GM23338 (cell line): ENCODE results near the gene PSMA7. TPM values are rescaled to one million over a fixed set of nuclear protein-coding genes. Genes with fewer than 3 reads are reported as not detected.

Experiments used
- ATAC-seq: fragments of 200-7000 bp; cut with Tn5 transposase; 3 replicates; pipeline ENCODE4 v1.9.1; 2020
- DNase-seq: peaks from one replicate; pipeline ENCODE4 v3.0.0-alpha.2; 2015; ENCODE audit warnings: low spot score
- H2AFZ ChIP-seq: fragments of 200-600 bp; sonication (generic); 2 replicates; pipeline ENCODE4 v1.8.0; 2016; ENCODE audit warnings: antibody characterized with exemption, mild to moderate bottlenecking, moderate library complexity
- H3F3A ChIP-seq: fragments of 200-600 bp; sonication (generic); replicated peaks from 2 replicates; pipeline ENCODE4 v1.8.0; 2017; ENCODE audit warnings: antibody characterized with exemption, mixed run types, low read depth
- H3K27ac ChIP-seq: fragments of 200-600 bp; sonication (generic); 2 replicates; pipeline ENCODE4 v1.6.1; 2016; ENCODE audit warnings: low read depth
- H3K27me3 ChIP-seq: fragments of 200-600 bp; sonication (generic); 2 replicates; pipeline ENCODE4 v1.8.0; 2016; ENCODE audit warnings: mild to moderate bottlenecking, mixed run types, moderate library complexity; ENCODE audit not compliant: insufficient read depth
- H3K36me3 ChIP-seq: fragments of 200-600 bp; sonication (generic); 2 replicates; pipeline ENCODE4 v1.8.0; 2016; ENCODE audit warnings: mild to moderate bottlenecking; ENCODE audit not compliant: insufficient read depth
- H3K4me1 ChIP-seq: fragments of 200-600 bp; sonication (generic); 2 replicates; pipeline ENCODE4 v1.8.0; 2016; ENCODE audit warnings: mild to moderate bottlenecking, moderate library complexity; ENCODE audit not compliant: insufficient read depth
- H3K4me2 ChIP-seq: fragments of 200-600 bp; sonication (generic); 2 replicates; pipeline ENCODE4 v1.7.1; 2017; ENCODE audit warnings: mixed run types
- H3K4me3 ChIP-seq: fragments of 200-600 bp; sonication (generic); 2 replicates; pipeline ENCODE4 v1.6.1; 2016; ENCODE audit warnings: mixed run types
- H3K79me2 ChIP-seq: fragments of 200-600 bp; sonication (generic); replicated peaks from 2 replicates; pipeline ENCODE4 v1.8.0; 2017; ENCODE audit warnings: mild to moderate bottlenecking; ENCODE audit not compliant: insufficient read depth
- H3K9me2 ChIP-seq: fragments of 200-600 bp; sonication (generic); 2 replicates; pipeline ENCODE4 v1.8.0; 2017; ENCODE audit not compliant: insufficient read depth
- H4K20me1 ChIP-seq: fragments of 200-600 bp; sonication (generic); replicated peaks from 2 replicates; pipeline ENCODE4 v1.8.0; 2017; ENCODE audit warnings: mild to moderate bottlenecking; ENCODE audit not compliant: insufficient read depth
- H3K27ac Mint-ChIP-seq: 2 replicates; pipeline ENCODE4 v1.8.0; 2020; ENCODE audit warnings: inconsistent platforms, mild to moderate bottlenecking, moderate library complexity, mixed read lengths
- H3K27me3 Mint-ChIP-seq: 3 replicates; pipeline ENCODE4 v1.8.0; 2022; ENCODE audit warnings: low read depth, mild to moderate bottlenecking, moderate library complexity, mixed read lengths, inconsistent platforms; ENCODE audit not compliant: insufficient read depth, poor library complexity
- H3K36me3 Mint-ChIP-seq: 3 replicates; pipeline ENCODE4 v1.8.0; 2021; ENCODE audit warnings: low read depth, mild to moderate bottlenecking, inconsistent platforms, moderate library complexity, mixed read lengths
- H3K4me1 Mint-ChIP-seq: 3 replicates; pipeline ENCODE4 v1.8.0; 2020; ENCODE audit warnings: mild to moderate bottlenecking, inconsistent platforms, mixed read lengths
- H3K4me3 Mint-ChIP-seq: 3 replicates; pipeline ENCODE4 v1.8.0; 2021; ENCODE audit warnings: moderate library complexity, mild to moderate bottlenecking, inconsistent platforms, mixed read lengths
- H3K9me3 Mint-ChIP-seq: 3 replicates; pipeline ENCODE4 v1.8.0; 2020; ENCODE audit warnings: moderate library complexity, mild to moderate bottlenecking, inconsistent platforms, mixed read lengths
- CREB1 ChIP-seq: fragments of 250-450 bp; sonication (Bioruptor Pico); IDR thresholded peaks from 2 replicates; pipeline ENCODE4 v1.5.0; 2020; ENCODE audit warnings: low read depth, mild to moderate bottlenecking, moderate library complexity
- EZH2 ChIP-seq: fragments of 200-600 bp; sonication (generic); IDR thresholded peaks from one replicate; pipeline ENCODE4 v1.8.0; 2017; ENCODE audit warnings: antibody characterized with exemption, mild to moderate bottlenecking, low read depth; ENCODE audit not compliant: unreplicated experiment
- EZH2phosphoT487 ChIP-seq: fragments of 200-600 bp; sonication (generic); IDR thresholded peaks from one replicate; pipeline ENCODE4 v1.8.1; 2018; ENCODE audit warnings: antibody characterized with exemption; ENCODE audit not compliant: unreplicated experiment
- NANOG ChIP-seq: IDR thresholded peaks from 2 replicates; pipeline ENCODE4 v1.6.1; 2016; ENCODE audit warnings: antibody characterized with exemption, borderline replicate concordance
- POLR2AphosphoS5 ChIP-seq: IDR thresholded peaks from 2 replicates; pipeline ENCODE4 v1.6.1; 2016; ENCODE audit warnings: antibody characterized with exemption, low read depth
- STAT1 ChIP-seq: IDR thresholded peaks from one replicate; pipeline ENCODE4 v1.6.1; 2016; ENCODE audit warnings: antibody characterized with exemption; ENCODE audit not compliant: unreplicated experiment
- ZNF114 ChIP-seq: fragments of 250-450 bp; sonication (Bioruptor Pico); IDR thresholded peaks from 2 replicates; pipeline ENCODE4 v1.5.0; 2020; ENCODE audit warnings: mild to moderate bottlenecking, moderate library complexity
- ZNF331 ChIP-seq: fragments of 250-450 bp; sonication (Bioruptor Pico); IDR thresholded peaks from 2 replicates; pipeline ENCODE4 v1.5.0; 2020; ENCODE audit warnings: low read depth, mild to moderate bottlenecking, moderate library complexity
- polyA plus RNA-seq: library from polyadenylated mRNA; unstranded; fragments of >200 nt; fragmentation: Nextera tagmentation; extraction: Ambion mirVana; gene quantifications from 2 replicates; pipeline ENCODE4 v1.2.1, GENCODE V29; 2016
- total RNA-seq: library from RNA; depleted of rRNA; stranded (reverse); fragments of >200 nt; shearing (Covaris generic); gene quantifications from 2 replicates; pipeline ENCODE4 v1.2.3, GENCODE V29; 2014
- TF ChIP-seq, protein P1 (sequence below): IDR thresholded peaks from 2 replicates; pipeline ENCODE4 v1.6.1; 2016; ENCODE audit warnings: antibody characterized with exemption
- TF ChIP-seq, protein P2 (sequence below), 2 experiments: fragments of 200-600 bp in 1 of 2; sonication (generic) in 1 of 2; conservative IDR thresholded peaks; 2 replicates each; pipeline versions ENCODE4 v1.5.1 to v1.6.1; 2016 to 2017; ENCODE audit warnings: antibody characterized with exemption in 2 of 2, low read depth in 2 of 2, mild to moderate bottlenecking in 2 of 2, moderate library complexity in 1 of 2
- TF ChIP-seq, protein P3 (sequence below): IDR thresholded peaks from one replicate; pipeline ENCODE4 v1.6.1; 2018; ENCODE audit warnings: antibody characterized with exemption; ENCODE audit not compliant: unreplicated experiment

The PSMA7 gene
- total and polyA plus RNA-seq, 2 experiments from 2014 or later: 357 to 628 TPM

DNA sequence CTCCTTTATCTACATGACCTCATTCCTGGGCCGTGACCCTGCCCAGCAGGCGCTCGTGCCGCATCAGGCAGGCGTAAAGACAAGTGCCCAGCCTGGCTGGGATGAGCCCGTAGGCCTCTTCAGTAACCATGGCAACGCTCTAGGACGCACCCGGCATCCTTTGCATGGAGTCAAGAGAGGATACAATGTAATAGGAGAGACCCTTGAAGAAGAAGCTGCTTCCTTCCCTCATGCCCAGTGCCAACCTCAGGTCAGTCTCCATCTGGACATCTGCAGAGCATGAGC, 25.9 kb downstream of the PSMA7 start (continued):
- TF ChIP-seq, protein P1, sequence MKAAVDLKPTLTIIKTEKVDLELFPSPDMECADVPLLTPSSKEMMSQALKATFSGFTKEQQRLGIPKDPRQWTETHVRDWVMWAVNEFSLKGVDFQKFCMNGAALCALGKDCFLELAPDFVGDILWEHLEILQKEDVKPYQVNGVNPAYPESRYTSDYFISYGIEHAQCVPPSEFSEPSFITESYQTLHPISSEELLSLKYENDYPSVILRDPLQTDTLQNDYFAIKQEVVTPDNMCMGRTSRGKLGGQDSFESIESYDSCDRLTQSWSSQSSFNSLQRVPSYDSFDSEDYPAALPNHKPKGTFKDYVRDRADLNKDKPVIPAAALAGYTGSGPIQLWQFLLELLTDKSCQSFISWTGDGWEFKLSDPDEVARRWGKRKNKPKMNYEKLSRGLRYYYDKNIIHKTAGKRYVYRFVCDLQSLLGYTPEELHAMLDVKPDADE: no peak
- TF ChIP-seq, protein P2, sequence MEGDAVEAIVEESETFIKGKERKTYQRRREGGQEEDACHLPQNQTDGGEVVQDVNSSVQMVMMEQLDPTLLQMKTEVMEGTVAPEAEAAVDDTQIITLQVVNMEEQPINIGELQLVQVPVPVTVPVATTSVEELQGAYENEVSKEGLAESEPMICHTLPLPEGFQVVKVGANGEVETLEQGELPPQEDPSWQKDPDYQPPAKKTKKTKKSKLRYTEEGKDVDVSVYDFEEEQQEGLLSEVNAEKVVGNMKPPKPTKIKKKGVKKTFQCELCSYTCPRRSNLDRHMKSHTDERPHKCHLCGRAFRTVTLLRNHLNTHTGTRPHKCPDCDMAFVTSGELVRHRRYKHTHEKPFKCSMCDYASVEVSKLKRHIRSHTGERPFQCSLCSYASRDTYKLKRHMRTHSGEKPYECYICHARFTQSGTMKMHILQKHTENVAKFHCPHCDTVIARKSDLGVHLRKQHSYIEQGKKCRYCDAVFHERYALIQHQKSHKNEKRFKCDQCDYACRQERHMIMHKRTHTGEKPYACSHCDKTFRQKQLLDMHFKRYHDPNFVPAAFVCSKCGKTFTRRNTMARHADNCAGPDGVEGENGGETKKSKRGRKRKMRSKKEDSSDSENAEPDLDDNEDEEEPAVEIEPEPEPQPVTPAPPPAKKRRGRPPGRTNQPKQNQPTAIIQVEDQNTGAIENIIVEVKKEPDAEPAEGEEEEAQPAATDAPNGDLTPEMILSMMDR (conservative IDR thresholded peaks at IDR 0.05; ENCODE audit: low read depth in 2 of 2): no peak
- TF ChIP-seq, protein P3, sequence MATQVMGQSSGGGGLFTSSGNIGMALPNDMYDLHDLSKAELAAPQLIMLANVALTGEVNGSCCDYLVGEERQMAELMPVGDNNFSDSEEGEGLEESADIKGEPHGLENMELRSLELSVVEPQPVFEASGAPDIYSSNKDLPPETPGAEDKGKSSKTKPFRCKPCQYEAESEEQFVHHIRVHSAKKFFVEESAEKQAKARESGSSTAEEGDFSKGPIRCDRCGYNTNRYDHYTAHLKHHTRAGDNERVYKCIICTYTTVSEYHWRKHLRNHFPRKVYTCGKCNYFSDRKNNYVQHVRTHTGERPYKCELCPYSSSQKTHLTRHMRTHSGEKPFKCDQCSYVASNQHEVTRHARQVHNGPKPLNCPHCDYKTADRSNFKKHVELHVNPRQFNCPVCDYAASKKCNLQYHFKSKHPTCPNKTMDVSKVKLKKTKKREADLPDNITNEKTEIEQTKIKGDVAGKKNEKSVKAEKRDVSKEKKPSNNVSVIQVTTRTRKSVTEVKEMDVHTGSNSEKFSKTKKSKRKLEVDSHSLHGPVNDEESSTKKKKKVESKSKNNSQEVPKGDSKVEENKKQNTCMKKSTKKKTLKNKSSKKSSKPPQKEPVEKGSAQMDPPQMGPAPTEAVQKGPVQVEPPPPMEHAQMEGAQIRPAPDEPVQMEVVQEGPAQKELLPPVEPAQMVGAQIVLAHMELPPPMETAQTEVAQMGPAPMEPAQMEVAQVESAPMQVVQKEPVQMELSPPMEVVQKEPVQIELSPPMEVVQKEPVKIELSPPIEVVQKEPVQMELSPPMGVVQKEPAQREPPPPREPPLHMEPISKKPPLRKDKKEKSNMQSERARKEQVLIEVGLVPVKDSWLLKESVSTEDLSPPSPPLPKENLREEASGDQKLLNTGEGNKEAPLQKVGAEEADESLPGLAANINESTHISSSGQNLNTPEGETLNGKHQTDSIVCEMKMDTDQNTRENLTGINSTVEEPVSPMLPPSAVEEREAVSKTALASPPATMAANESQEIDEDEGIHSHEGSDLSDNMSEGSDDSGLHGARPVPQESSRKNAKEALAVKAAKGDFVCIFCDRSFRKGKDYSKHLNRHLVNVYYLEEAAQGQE: no peak

DNA sequence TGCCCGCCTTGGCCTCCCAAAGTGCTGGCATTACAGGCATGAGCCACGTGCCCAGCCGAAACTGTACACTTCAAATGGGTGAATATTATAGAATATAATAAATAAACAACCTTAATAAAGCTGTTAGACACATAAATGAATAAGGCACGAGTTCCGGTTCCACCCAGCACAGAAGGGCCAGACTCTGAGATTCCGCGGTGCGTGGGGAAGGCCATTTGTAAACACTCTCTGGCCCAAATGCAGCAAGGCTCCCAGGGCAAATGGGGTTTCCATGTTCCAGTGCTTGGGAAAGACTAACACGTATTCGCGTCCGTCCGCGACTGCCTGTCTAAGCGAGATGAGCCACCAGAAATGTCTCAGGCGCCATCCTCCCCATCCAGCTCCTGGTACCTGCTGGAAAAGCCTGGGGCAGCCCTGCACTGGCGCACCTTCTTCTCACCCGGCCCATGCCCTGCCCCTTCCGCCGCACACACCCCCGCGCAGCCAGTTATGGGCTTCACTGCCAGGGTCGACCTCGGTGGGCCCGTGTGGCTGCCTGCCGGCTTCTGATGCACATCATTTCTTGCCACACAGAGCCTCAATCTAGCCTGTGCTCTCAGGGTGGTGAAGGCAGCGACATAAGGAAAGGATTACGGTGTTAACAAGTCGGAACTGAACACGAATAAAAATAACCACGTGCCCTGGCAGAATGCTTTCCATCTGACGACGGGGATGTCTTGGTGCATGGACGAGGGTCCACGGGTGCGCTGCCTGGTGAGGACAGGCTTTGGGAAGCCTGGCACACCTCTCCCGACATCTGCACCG, 26.4 kb downstream of the PSMA7 start:
- DNase-seq (no peak), ATAC-seq (no peak)
- Histone ChIP-seq H3K4me1 (peaks cover 7% of the 10 kb centered on the region; the same call in 1 of the 2 replicates), H4K20me1 (no peaks in the 10 kb centered on the region), H3K79me2 (no peaks in the 10 kb centered on the region), H3K36me3 (no peaks in the 10 kb centered on the region), H2AFZ (no peak overlapping the region), H3K9me2 (no peaks in the 10 kb centered on the region), H3K4me2 (no peak overlapping the region), H3F3A (peaks cover 13% of the 10 kb centered on the region; the same call in 1 of the 2 replicates), H3K27me3 (no peaks in the 10 kb centered on the region), H3K4me3 (no peak overlapping the region), H3K27ac (no peak overlapping the region)
- H3K27me3 Mint-ChIP-seq: peaks cover 11% of the 10 kb centered on the region
- peaks cover 9% of the 10 kb centered on the region for H3K9me3 Mint-ChIP-seq
- H3K36me3 Mint-ChIP-seq: no peaks in the 10 kb centered on the region; the same call in 2 of the 3 replicates
- H3K4me3 Mint-ChIP-seq: no peak overlapping the region
- no peak overlapping the region for H3K27ac Mint-ChIP-seq
- peaks cover 29% of the 10 kb centered on the region for H3K4me1 Mint-ChIP-seq
- TF ChIP-seq, protein P1: no peak
- no peak for TF ChIP-seq NANOG
- no peak for TF ChIP-seq ZNF114
- TF ChIP-seq CREB1: no peak
- no peak for TF ChIP-seq EZH2phosphoT487
- no peak for TF ChIP-seq EZH2
- TF ChIP-seq, protein P2 (conservative IDR thresholded peaks at IDR 0.05; ENCODE audit: low read depth in 2 of 2): no peak
- TF ChIP-seq, protein P3: no peak
- TF ChIP-seq POLR2AphosphoS5: no peak
- no peak for TF ChIP-seq STAT1
- TF ChIP-seq ZNF331 (CRISPR knock-in tag): no peak
